Measurements from ENCODE around the gene TNS1.

TNS1 gene

GRCh38 chr2:217980036-217980435 lies 22.8 kb downstream of the TNS1 start:
- DNase-seq (ENCODE audit: low spot score) = no peak

DNA sequence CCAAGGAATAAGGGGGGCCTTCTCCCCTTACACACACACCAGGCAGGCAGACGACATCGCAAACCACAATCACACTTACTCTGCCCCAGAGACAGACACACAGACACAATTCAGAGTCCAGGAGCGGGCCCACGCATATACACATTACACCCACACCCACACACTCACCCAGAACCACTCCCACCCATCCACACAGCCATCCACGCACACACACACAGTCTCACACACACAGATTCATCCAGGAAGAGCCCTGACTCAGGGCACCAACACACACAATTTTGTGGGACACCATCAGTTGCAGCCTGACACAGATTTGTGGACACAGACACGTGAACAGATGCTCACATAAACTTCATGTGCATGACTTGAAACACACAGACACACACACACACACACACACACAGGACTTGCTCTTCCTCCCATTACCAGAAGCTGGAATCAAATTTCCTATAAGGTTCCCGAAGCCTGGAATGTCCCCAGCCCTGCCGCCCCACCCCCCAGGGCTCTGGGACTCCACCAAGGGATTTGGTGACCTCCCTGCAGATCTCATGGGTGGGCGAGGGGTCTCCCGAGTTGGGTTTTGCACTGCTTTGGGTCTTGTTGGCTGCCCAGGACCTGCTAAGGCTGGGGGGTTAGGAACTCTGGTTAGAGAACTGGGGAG lies 23.5 kb downstream of the TNS1 start:
- no peak for DNase-seq (ENCODE audit: low spot score)

DNA sequence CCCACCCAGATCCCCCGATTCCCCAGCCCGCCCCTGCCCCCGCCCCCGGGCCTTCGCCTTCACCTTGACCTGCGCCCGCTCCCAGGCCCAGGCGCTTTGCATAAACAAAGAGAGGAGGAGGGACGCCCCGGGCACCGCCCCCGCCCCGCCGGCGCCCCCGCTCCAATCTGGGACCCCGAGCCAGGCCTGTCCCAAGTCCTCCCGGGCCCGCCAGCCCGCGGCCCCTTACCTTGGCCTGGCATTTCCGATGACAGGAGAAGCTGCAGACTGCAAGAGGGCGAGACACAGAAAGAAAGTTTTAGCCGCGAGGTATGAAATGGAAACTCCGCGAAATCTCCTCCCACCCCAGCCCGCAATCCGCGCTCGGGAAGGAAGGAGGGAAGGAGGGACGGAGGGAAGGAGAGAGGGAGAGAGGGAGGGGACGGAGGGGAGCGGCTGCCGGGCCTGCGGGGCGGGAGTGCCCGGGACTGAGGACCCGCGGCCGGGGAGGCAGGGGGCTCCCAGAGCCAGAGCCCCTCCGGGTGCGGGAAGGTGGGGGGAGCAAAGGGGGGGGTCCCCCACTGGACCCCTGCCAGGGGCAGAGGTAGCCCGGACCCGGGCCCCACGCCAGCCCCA lies 24.2 kb downstream of the TNS1 start:
- DNase-seq (ENCODE audit: low spot score) = no peak

DNA sequence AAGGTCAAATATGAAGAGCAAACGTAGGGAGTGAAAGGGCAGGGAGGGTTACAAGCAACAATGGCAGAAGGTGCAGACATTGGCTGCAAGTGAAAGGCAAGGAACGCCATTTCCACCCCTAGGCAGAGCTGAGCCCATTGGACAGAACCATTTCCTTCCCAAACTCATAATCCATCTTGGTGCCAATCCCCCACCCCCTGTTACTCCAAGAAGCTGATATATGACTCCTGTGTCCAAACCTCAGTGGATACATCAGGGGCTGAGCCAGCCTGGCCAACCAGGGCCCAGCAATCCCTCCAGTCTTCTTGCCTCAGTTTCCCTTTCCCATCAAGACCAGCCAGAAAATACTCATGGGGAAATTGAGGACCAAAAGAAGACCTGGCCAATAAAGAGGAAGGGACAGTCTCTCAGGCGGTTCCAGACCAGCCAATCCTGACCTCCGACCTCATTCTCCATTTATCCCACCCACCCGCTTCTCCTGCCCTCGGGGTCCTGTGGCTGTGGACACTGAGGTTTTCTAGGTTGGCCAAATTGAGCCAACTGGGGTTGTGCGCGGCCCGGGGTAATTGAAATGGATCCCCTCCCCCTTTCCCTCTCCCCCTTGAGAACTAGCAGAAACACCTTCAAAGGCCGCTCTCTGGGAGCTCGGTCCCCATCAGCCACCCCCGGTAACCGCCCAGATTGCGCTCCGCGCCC lies 24.8 kb downstream of the TNS1 start:
- no peak for DNase-seq (ENCODE audit: low spot score)

DNA sequence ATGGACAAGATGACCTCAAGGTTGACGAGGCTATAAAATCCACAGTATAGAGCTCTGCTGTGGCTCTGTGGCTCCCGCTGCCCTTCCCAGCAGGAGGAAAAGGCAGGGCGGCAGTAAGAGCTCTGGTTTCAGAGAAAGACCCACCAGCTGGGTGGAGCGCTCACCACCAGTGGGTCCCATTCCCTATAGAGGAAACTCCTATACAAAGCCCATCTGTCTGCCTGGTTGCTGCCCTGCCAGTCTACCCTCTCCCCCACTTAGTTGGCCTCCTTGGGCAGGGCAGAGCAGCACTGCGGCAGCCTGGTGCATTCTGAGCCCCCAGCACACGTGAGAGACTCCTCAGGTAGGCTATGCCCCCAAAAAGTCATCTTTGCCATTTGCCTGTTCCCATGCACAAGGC lies 26.5 kb downstream of the TNS1 start:
- no peak for DNase-seq (ENCODE audit: low spot score)

DNA sequence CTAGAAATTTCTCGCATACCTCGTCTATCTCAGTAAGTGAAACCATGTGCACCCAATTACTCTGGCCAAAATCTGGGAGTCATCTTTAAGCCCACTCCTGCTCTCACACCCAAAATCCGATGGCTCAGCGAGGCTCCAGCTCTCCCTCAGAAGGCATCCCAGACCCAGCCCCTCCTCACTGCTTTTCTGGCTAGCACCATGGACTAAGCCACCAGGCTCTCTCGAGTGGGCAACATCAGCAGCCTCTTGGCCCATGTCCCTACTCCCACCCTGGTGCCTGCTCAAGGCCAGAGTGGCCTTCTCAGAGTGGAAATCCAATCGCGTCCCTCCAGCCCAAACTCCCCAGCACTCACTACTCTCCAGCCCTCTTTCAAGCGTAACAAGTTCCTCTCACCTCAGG lies 27.2 kb downstream of the TNS1 start:
- no peak for DNase-seq (ENCODE audit: low spot score)

- no peak for DNase-seq (ENCODE audit: low spot score)
These were observed 28.3 kb downstream of the TNS1 start for GRCh38 chr2:217974389-217975005.

- no peak for DNase-seq (ENCODE audit: low spot score)
These were observed 29.6 kb downstream of the TNS1 start for GRCh38 chr2:217973008-217973787.

DNA sequence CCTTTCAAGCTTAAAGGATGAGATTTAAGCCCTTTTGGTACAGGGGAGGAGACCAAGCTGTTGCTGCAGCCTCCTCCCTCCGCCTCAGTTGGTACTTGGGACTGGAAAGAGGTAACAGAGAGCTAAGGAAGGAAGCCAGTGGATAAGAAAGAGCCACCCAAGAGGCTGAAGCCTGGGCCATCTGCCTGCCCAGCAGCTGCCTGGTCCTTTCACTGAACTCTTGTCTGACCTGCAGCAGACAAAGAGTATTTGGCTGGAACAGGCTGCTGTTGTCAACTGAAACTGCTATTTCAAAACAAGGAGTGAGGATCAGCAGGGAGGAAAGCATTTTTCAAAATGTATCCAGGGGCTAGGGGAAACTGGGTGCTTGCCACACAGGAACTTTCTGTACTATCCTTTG lies 30.3 kb downstream of the TNS1 start:
- no peak for DNase-seq (ENCODE audit: low spot score)

- DNase-seq (ENCODE audit: low spot score) = no peak
These were observed 30.8 kb downstream of the TNS1 start for GRCh38 chr2:217972037-217972436.

DNA sequence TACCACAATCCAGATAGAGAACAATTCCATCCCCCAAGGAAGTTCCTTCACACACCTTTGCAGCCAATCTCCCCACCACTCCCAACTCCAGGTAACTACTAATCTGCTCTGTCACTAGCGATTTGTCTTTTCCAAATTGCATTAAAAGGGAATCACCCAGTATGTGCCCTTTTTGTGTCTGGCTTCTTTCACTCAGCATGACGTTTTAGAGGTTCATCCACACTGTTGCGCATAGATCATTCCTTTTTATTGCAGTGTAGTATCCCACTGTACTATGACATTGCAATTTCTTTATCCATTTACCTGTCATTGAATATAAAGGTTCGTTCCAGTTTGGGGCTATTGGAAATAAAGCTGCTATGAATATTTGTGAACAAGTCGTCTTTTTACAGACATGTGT lies 31.6 kb downstream of the TNS1 start:
- no peak for DNase-seq (ENCODE audit: low spot score)

- no peak for DNase-seq (ENCODE audit: low spot score)
These were observed 32.6 kb downstream of the TNS1 start for GRCh38 chr2:217970206-217970605.

DNA sequence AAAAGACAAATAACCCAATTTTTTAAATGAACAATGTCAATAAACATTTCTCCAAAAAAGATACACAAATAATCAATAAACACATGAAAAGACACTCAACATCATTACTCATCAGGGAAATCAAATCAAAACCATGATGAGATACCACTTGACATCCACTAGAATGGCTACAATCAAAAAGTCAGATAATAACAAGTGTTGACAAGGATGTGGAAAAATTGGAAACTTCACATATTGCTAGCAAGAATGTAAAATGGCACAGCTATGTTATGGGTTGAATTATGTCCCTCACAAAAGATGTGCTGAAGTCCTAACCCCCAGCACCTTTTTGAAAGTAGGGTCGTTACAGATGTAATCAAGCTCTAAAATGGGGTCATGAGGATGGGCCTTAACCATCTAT lies 33.2 kb downstream of the TNS1 start:
- DNase-seq (ENCODE audit: low spot score) = no peak

- no peak for DNase-seq (ENCODE audit: low spot score)
These were observed 34.8 kb downstream of the TNS1 start for GRCh38 chr2:217968023-217968422.

DNA sequence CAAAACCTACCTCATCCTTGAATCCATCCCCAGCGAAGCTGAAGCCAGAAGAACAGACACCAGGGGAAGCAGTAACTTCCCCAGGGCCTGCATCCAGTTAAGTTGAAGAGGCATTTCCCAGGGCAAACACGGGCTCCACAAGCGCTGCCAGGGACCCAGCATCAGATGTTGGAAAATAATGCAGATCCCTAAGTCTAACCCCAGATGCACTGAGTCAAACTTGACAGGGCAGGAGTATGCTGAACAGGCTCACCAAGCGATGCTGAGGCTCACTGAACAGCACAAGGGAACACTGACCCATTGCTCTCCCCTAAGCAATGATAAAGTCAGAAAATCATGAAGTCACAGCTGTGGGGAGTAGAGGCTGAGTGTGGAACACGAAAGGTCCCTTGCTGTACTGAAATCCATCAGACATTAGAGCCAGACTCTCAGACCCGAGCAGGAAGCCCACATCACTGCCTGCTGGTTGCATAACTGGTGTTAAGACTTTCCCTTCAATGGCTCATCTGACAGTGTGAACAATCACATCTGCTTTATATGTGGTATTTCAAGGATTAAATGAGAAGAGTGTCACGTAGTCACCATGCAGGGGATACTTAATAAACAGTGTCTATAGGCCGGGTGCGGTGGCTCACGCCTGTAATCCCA lies 36.2 kb downstream of the TNS1 start:
- DNase-seq (ENCODE audit: low spot score) = no peak

- no peak for DNase-seq (ENCODE audit: low spot score)
These were observed 38.3 kb downstream of the TNS1 start for GRCh38 chr2:217964275-217965161.

GRCh38 chr2:217960351-217960750 lies 42.4 kb downstream of the TNS1 start:
- DNase-seq (ENCODE audit: low spot score) = no peak

DNA sequence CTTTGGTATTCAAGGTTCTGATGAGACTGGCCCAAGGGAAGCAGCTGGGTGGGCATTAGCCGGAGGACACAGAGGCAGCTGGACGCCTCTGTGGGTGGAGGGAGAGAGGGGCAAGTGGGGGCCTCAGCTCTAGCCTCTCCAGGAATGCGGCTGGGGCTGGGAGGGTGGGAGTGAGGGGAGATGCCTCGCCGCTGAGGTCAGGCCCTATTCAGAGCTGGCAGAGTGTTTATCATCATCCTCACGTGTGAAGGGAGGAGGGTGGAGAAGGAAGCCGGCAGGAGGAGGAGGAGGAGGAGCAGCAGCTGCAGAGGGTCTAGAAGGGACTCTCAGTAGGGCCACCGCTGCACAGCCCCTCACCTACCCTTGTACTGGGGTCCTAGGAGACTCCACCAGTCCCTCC lies 43.1 kb downstream of the TNS1 start:
- DNase-seq (ENCODE audit: low spot score) = no peak

- DNase-seq (ENCODE audit: low spot score) = no peak
These were observed 43.9 kb downstream of the TNS1 start for GRCh38 chr2:217958884-217959225.

DNA sequence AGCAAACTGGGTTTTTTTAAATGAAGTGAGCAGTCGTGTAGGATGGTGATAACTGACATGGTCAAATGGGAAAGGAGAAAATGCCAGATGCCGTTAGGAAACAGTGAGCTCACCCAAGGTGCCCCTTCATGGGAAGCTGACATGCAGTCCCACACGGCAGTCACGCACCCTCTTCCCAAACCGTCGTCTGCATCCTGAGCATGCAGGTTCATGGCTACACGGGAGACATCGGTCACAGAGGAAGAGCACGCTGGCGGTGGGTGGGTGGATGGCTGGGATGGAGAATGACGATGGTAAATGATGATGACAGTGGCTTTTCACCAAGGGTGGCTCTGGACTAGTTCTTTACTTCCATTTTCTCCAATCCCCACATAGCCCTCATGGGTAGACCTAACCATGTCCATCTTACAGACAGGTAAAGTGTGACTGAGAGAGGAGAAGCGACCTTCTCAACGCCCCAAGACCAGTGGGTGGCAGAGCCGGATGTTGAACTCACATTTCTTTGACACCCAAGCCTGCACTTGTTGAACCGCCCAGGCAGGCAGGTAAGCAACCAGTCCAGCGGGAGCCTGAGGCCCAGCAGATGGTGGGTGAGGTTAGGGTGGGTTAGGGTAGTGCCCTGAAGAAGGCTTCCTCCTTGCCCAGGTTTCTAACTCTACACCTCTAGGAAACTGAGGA lies 44.5 kb downstream of the TNS1 start:
- no peak for DNase-seq (ENCODE audit: low spot score)
